Lower leg skin (tissue), 4 donors: Measurements from ENCODE around the gene SMARCA2. TPM values are rescaled to one million over a fixed set of nuclear protein-coding genes. Genes with fewer than 3 reads are reported as not detected.

Source experiments
- DNase-seq, 2 donors: peaks; one replicate each; pipeline ENCODE4 v3.0.0-alpha.2; 2019; ENCODE audit warnings: low spot score in 2 of 2
- H3K4me3 ChIP-seq: fragments of 200-600 bp; sonication (generic); 2 replicates; pipeline ENCODE4 v1.5.1; 2017; ENCODE audit warnings: mild to moderate bottlenecking, low read depth; ENCODE audit not compliant: poor library complexity, severe bottlenecking
- CTCF ChIP-seq, 3 donors: fragments of 450-650 bp; IDR thresholded peaks; one replicate each; pipeline ENCODE4 v1.5.1; 2016; ENCODE audit warnings: antibody characterized with exemption in 3 of 3, mild to moderate bottlenecking in 3 of 3, moderate library complexity in 2 of 3
- POLR2A ChIP-seq, 2 donors: fragments of 450-650 bp; IDR thresholded peaks; one replicate each; pipeline ENCODE4 v1.6.1; 2016 to 2017; ENCODE audit warnings: antibody characterized with exemption in 2 of 2, mild to moderate bottlenecking in 1 of 2, moderate library complexity in 1 of 2
- WGBS, 2 donors: methylation state at CpG; one replicate each; pipeline ENCODE4 v1.1.5; 2018; 5-methylcytosine and 5-hydroxymethylcytosine counted together
- intact Hi-C: fragments of 100-400 bp; cut with DNase I; formaldehyde crosslinking; loops from one replicate; pipeline ENCODE4 v1.15.0; 2023; ENCODE audit warnings: low total_unique reads
- total RNA-seq, 4 donors: library from RNA; depleted of rRNA; stranded (reverse); fragments of >200 nt; gene quantifications; one replicate each; pipeline ENCODE4 v1.1.0, GENCODE V29; 2016

The SMARCA2 gene
- total RNA-seq, 4 donors from 2014 or later: 111 to 130 (median 114) TPM

GRCh38 chr9:2236850-2237249, 221.7 kb downstream of the SMARCA2 start:
- 89% methylated on average over 3 of the region's 3 CpGs for WGBS, 2 donors
- intact Hi-C loops: no loop called here
- DNase-seq: no peak
- no peak overlapping the region for H3K4me3 ChIP-seq
- TF ChIP-seq POLR2A (IDR thresholded peaks at IDR 0.05) (no peak), CTCF (IDR thresholded peaks at IDR 0.05) (no peak)

- DNase-seq: no peak
- WGBS, 2 donors: 6 to 24% methylated on average over 9 to 12 of the region's 15 CpGs
- no peak overlapping the region for H3K4me3 ChIP-seq
- TF ChIP-seq CTCF (IDR thresholded peaks at IDR 0.05) (no peak), POLR2A (IDR thresholded peaks at IDR 0.05) (no peak)
- intact Hi-C loops: no loop called here
These were observed 226.3 kb downstream of the SMARCA2 start for GRCh38 chr9:2241461-2241835.

- H3K4me3 ChIP-seq: peak overlapping the region; percentile 19
- WGBS, 2 donors: 0% methylated on average over 36 to 38 of the region's 38 CpGs
- intact Hi-C loops: no loop called here
- TF ChIP-seq CTCF (IDR thresholded peaks at IDR 0.05): no peak
- TF ChIP-seq POLR2A (IDR thresholded peaks at IDR 0.05): no peak
- DNase-seq: peak; percentile 65 to 95
These were observed 226.9 kb downstream of the SMARCA2 start for GRCh38 chr9:2241836-2242741.

GRCh38 chr9:2242831-2243330, 227.7 kb downstream of the SMARCA2 start:
- no peak for TF ChIP-seq POLR2A (IDR thresholded peaks at IDR 0.05)
- intact Hi-C loops: no loop called here
- no peak overlapping the region for H3K4me3 ChIP-seq
- no peak for DNase-seq
- WGBS, 2 donors: 42 to 45% methylated on average over 11 of the region's 11 CpGs
